ENCODE measurements around the gene KRT12. TPM values are rescaled to one million over a fixed set of nuclear protein-coding genes. Genes with fewer than 3 reads are reported as not detected.

KRT12 gene
- total RNA-seq, 1 experiment from 2014 or later, result not detected

Other genes starting within 250 kb of the KRT12 start
- 126 and 132 TPM in 2 replicates for gene SMARCE1, start 219.4 kb downstream of the KRT12 start, total RNA-seq (2022)
- gene KRT222, start 202.0 kb downstream of the KRT12 start, total RNA-seq (2022), result not detected in 2 replicates
- gene KRT24, start 163.5 kb downstream of the KRT12 start, total RNA-seq (2022), result 0.16 TPM in 1 of 2 replicates, not detected in the other
- not detected in 2 replicates for gene KRT25, start 111.9 kb downstream of the KRT12 start, total RNA-seq (2022)
- gene KRT26, start 95.0 kb downstream of the KRT12 start, total RNA-seq (2022), result not detected in 2 replicates
- gene KRT27, start 84.7 kb downstream of the KRT12 start, total RNA-seq (2022), result not detected in 2 replicates
- gene KRT28, start 67.3 kb downstream of the KRT12 start, total RNA-seq (2022), result not detected in 2 replicates
- 48.3 and 48.6 TPM in 2 replicates for gene KRT10, start 44.6 kb downstream of the KRT12 start, total RNA-seq (2022)
- 0.53 and 1.0 TPM in 2 replicates for gene KRT20, start 18.0 kb upstream of the KRT12 start, total RNA-seq (2022)
- 43.6 and 47.1 TPM in 2 replicates for gene KRT23, start 70.4 kb upstream of the KRT12 start, total RNA-seq (2022)
- gene KRT39, start 99.7 kb upstream of the KRT12 start, total RNA-seq (2022), result not detected in 2 replicates
- not detected in 2 replicates for gene KRT40, start 117.1 kb upstream of the KRT12 start, total RNA-seq (2022)
- gene KRTAP3-3, start 126.9 kb upstream of the KRT12 start, total RNA-seq (2022), result not detected in 2 replicates
- not detected in 2 replicates for gene KRTAP3-2, start 132.7 kb upstream of the KRT12 start, total RNA-seq (2022)
- 7.4 and 7.9 TPM in 2 replicates for gene KRTAP3-1, start 141.9 kb upstream of the KRT12 start, total RNA-seq (2022)
- not detected in 2 replicates for gene KRTAP1-5, start 160.0 kb upstream of the KRT12 start, total RNA-seq (2022)
- gene KRTAP1-4, start 163.0 kb upstream of the KRT12 start, total RNA-seq (2022), result not detected in 2 replicates
- not detected in 2 replicates for gene KRTAP1-3, start 167.7 kb upstream of the KRT12 start, total RNA-seq (2022)
- not detected in 2 replicates for gene KRTAP1-1, start 174.2 kb upstream of the KRT12 start, total RNA-seq (2022)
- gene KRTAP2-1, start 180.1 kb upstream of the KRT12 start, total RNA-seq (2022), result not detected in 2 replicates
- not detected in 2 replicates for gene KRTAP2-2, start 188.0 kb upstream of the KRT12 start, total RNA-seq (2022)
- gene KRTAP2-3, start 192.9 kb upstream of the KRT12 start, total RNA-seq (2022), result 3.7 and 4.9 TPM in 2 replicates
- not detected in 2 replicates for gene KRTAP2-4, start 198.7 kb upstream of the KRT12 start, total RNA-seq (2022)
- gene KRTAP4-7, start 216.9 kb upstream of the KRT12 start, total RNA-seq (2022), result not detected in 2 replicates
- gene KRTAP4-8, start 230.9 kb upstream of the KRT12 start, total RNA-seq (2022), result not detected in 2 replicates
- gene KRTAP4-16, start 235.0 kb upstream of the KRT12 start, total RNA-seq (2022), result not detected in 2 replicates
- not detected in 2 replicates for gene KRTAP4-9, start 238.2 kb upstream of the KRT12 start, total RNA-seq (2022)